GM12878 (cell line): Measurements from ENCODE around the gene SYTL4. TPM values are rescaled to one million over a fixed set of nuclear protein-coding genes. Genes with fewer than 3 reads are reported as not detected.

ENCODE experiments used
- ATAC-seq: fragments of 200-7000 bp; cut with Tn5 transposase; 3 replicates; pipeline ENCODE4 v1.9.1; 2020; ENCODE audit warnings: mild to moderate bottlenecking, moderate library complexity
- BruUV-seq: library from RNA; stranded (reverse); fragments of 400-500 nt; replicated peaks from 2 replicates; lab custom pipeline; 2021; lab: Mats Ljungman, UMichigan
- CTCF ChIA-PET: fragments of 300-600 bp; sonication (Branson Sonifier 250); formaldehyde crosslinking; extraction: SDS; loops from one replicate; lab custom pipeline; 2021; ENCODE audit warnings: inconsistent platforms; lab: Yijun Ruan, JAX
- POLR2A ChIA-PET: fragments of 350-600 bp; formaldehyde crosslinking; extraction: SDS; loops from one replicate; lab custom pipeline; 2021; ENCODE audit warnings: inconsistent platforms; lab: Charles Lee
- RAD21 ChIA-PET: fragments of 300-600 bp; sonication (Branson Sonifier 250); formaldehyde crosslinking; loops from one replicate; lab custom pipeline; 2023; ENCODE audit warnings: antibody characterized with exemption; ENCODE audit not compliant: unreplicated experiment; lab: Charles Lee
- SMC1A ChIA-PET: fragments of 300-600 bp; sonication (Branson Sonifier 250); formaldehyde crosslinking; loops from one replicate; lab custom pipeline; 2023; ENCODE audit not compliant: unreplicated experiment, uncharacterized antibody; lab: Charles Lee
- DNase-seq: peaks from one replicate; pipeline ENCODE4 v3.0.0-alpha.2; 2011; ENCODE audit warnings: low read depth, low spot score
- FAIRE-seq: peaks from 3 replicates; lab custom pipeline; 2011; peaks lifted over from hg19 to GRCh38; lab: Jason Lieb, UNC
- H2AFZ ChIP-seq: 2 replicates; pipeline ENCODE4 v1.6.0; 2011; ENCODE audit warnings: low read depth, low read length, control low read depth; ENCODE audit not compliant: control insufficient read depth
- H3K27ac ChIP-seq: 2 replicates; pipeline ENCODE4 v1.5.1; 2011; ENCODE audit warnings: control low read depth; ENCODE audit not compliant: control insufficient read depth, insufficient read depth
- H3K27me3 ChIP-seq, 2 experiments: replicated peaks in 1 of 2; 2 replicates each; pipeline versions ENCODE4 v1.6.0 to v1.6.1; 2011; ENCODE audit warnings: low read length in 1 of 2; ENCODE audit not compliant: control insufficient read depth in 2 of 2, insufficient read depth in 2 of 2
- H3K36me3 ChIP-seq, 2 experiments: 2 replicates each; pipeline ENCODE4 v1.5.1; 2011; ENCODE audit warnings: low read length in 1 of 2; ENCODE audit not compliant: control insufficient read depth in 2 of 2, insufficient read depth in 2 of 2
- H3K4me1 ChIP-seq: 2 replicates; pipeline ENCODE4 v1.6.1; 2011; ENCODE audit warnings: mild to moderate bottlenecking, low read length, moderate library complexity, mixed read lengths; ENCODE audit not compliant: control insufficient read depth, insufficient read depth
- H3K4me2 ChIP-seq: 2 replicates; pipeline ENCODE4 v1.6.0; 2011; ENCODE audit warnings: control low read depth; ENCODE audit not compliant: control insufficient read depth, insufficient read depth
- H3K4me3 ChIP-seq: fragments of 200-600 bp; sonication (generic); 2 replicates; pipeline ENCODE4 v1.5.1; 2016
- H3K79me2 ChIP-seq: 2 replicates; pipeline ENCODE4 v1.6.0; 2011; ENCODE audit warnings: low read length; ENCODE audit not compliant: control insufficient read depth, insufficient read depth
- H3K9ac ChIP-seq: 2 replicates; pipeline ENCODE4 v1.8.0; 2011; ENCODE audit warnings: low read length, control low read depth, mixed read lengths; ENCODE audit not compliant: control insufficient read depth, insufficient read depth
- H3K9me3 ChIP-seq: replicated peaks from 3 replicates; pipeline ENCODE4 v1.5.1; 2011; ENCODE audit warnings: mild to moderate bottlenecking, low read length; ENCODE audit not compliant: control insufficient read depth, insufficient read depth
- H4K20me1 ChIP-seq: 2 replicates; pipeline ENCODE4 v1.6.0; 2011; ENCODE audit not compliant: control insufficient read depth, insufficient read depth
- ATF2 ChIP-seq: IDR thresholded peaks from 2 replicates; pipeline ENCODE4 v1.6.1; 2012; ENCODE audit warnings: low read length, inconsistent platforms
- CBX3 ChIP-seq: fragments of 200-600 bp; sonication (generic); IDR thresholded peaks from 2 replicates; pipeline ENCODE4 v1.6.1; 2016; ENCODE audit warnings: low read depth, borderline replicate concordance
- ELK1 ChIP-seq: IDR thresholded peaks from 2 replicates; pipeline ENCODE4 v1.6.1; 2012; ENCODE audit warnings: low read depth, low read length, improper control_type of control experiment
- KAT2A ChIP-seq: conservative IDR thresholded peaks from 2 replicates; pipeline ENCODE4 v1.6.1; 2011; ENCODE audit warnings: low read depth, low read length; ENCODE audit not compliant: control insufficient read depth
- MAX ChIP-seq: IDR thresholded peaks from 2 replicates; pipeline ENCODE4 v1.6.1; 2012; ENCODE audit warnings: low read depth, low read length, improper control_type of control experiment
- MYC ChIP-seq: IDR thresholded peaks from 2 replicates; pipeline ENCODE4 v1.6.1; 2011; ENCODE audit warnings: mild to moderate bottlenecking, low read length, moderate library complexity, inconsistent platforms; ENCODE audit not compliant: insufficient read depth, insufficient replicate concordance, insufficient read length, severe bottlenecking
- RAD21 ChIP-seq: IDR thresholded peaks from 2 replicates; pipeline ENCODE4 v1.6.1; 2011; ENCODE audit warnings: mild to moderate bottlenecking, low read depth, low read length, moderate library complexity; ENCODE audit not compliant: insufficient read depth
- RBBP5 ChIP-seq: fragments of 200-600 bp; sonication (generic); conservative IDR thresholded peaks from 2 replicates; pipeline ENCODE4 v1.6.1; 2016
- SP1 ChIP-seq: IDR thresholded peaks from one replicate; pipeline ENCODE4 v1.6.1; 2011; ENCODE audit warnings: low read depth, low read length
- SRF ChIP-seq, 2 experiments: IDR thresholded peaks; 2 replicates each; pipeline ENCODE4 v1.6.1; 2011; ENCODE audit warnings: low read depth in 2 of 2, low read length in 2 of 2, mild to moderate bottlenecking in 1 of 2, moderate library complexity in 1 of 2
- SUZ12 ChIP-seq: fragments of 200-600 bp; sonication (generic); IDR thresholded peaks from one replicate; pipeline ENCODE4 v1.6.1; 2018; ENCODE audit warnings: antibody characterized with exemption, mild to moderate bottlenecking; ENCODE audit not compliant: unreplicated experiment
- YBX1 ChIP-seq: fragments of 450-650 bp; IDR thresholded peaks from 2 replicates; pipeline ENCODE4 v1.6.1; 2016; ENCODE audit warnings: antibody characterized with exemption
- ZNF384 ChIP-seq: IDR thresholded peaks from 2 replicates; pipeline ENCODE4 v1.6.1; 2012; ENCODE audit warnings: low read depth, mild to moderate bottlenecking, low read length, improper control_type of control experiment, borderline replicate concordance
- WGBS: methylation state at CpG from one replicate; pipeline ENCODE4 v1.1.6; 2016; ENCODE audit warnings: low lambda C conversion rate; ENCODE audit not compliant: insufficient replicate concordance, insufficient coverage; ENCODE audit errors: missing lambda C conversion rate; 5-methylcytosine and 5-hydroxymethylcytosine counted together
- in situ Hi-C: fragments of 300-500 bp; cut with MboI; formaldehyde crosslinking; loops from 9 replicates; pipeline ENCODE4 v1.14.3; 2018; ENCODE audit warnings: mixed read lengths
- intact Hi-C: fragments of 100-400 bp; cut with micrococcal nuclease; formaldehyde crosslinking; loops from one replicate; pipeline ENCODE4 v1.14.2; 2022; ENCODE audit not compliant: unreplicated experiment
- polyA plus RNA-seq, 11 experiments: library from polyadenylated mRNA; depleted of rRNA in 4 of 11; unstranded in 6 of 11; stranded (reverse) in 5 of 11; fragments of >200 nt; fragmentation: Nextera tagmentation in 4 of 11; fragmentation: Illumina TruSeq in 1 of 11; extraction: Ambion mirVana in 4 of 11; extraction: Trizol in 1 of 11; gene quantifications; 1 replicate in 1 of 11; 2 replicates in 10 of 11; pipeline versions ENCODE4 v1.2.1 to v1.2.3, GENCODE V29; 2011 to 2016; ENCODE audit warnings: inconsistent platforms in 2 of 11, missing spikeins in 2 of 11, low read depth in 1 of 11
- total RNA-seq, 4 experiments: library from RNA; depleted of rRNA in 3 of 4; stranded (reverse); fragments of >200 nt in 3 of 4; fragmentation: Illumina TruSeq in 1 of 4; extraction: Trizol in 1 of 4; gene quantifications; 2 replicates each; pipeline versions ENCODE4 v1.2.1 to v1.2.3, GENCODE V29; 2013 to 2021

The SYTL4 gene
- total and polyA plus RNA-seq, 10 of the 15 experiments (the other 5 are each of a cell fraction or from before 2014, with no cell fraction given), result 0.07 to 0.74 (median 0.19) TPM; not detected in 2

GRCh38 chrX:100748108-100748507, 16.2 kb upstream of the SYTL4 start:
- Histone ChIP-seq H3K36me3 (no peaks in the 10 kb centered on the region), H3K4me2 (no peak overlapping the region)
- RAD21 ChIA-PET, result no interaction called here
- TF ChIP-seq CBX3 (no peak), RBBP5 (no peak), SRF (IDR thresholded peaks at IDR 0.05; ENCODE audit: low read depth in 2 of 2, low read length in 2 of 2) (no peak), ZNF384 (no peak)
- TF ChIP-seq, all 136 proteins: peak for 0
- Histone ChIP-seq H3K4me3 (no peak overlapping the region), H4K20me1 (no peaks in the 10 kb centered on the region), H3K27me3 (no peaks in the 10 kb centered on the region), H3K79me2 (no peaks in the 10 kb centered on the region), H3K9me3 (no peaks in the 10 kb centered on the region), H3K9ac (no peak overlapping the region), H3K27ac (no peak overlapping the region), H3K4me1 (no peaks in the 10 kb centered on the region), H2AFZ (no peak overlapping the region)
- intact Hi-C loops, result no loop called here
- POLR2A ChIA-PET, result no interaction called here
- SMC1A ChIA-PET, result no interaction called here
- in situ Hi-C loops, result no loop called here
- CTCF ChIA-PET, result no interaction called here
- WGBS, result 15% methylated on average over 2 of the region's 2 CpGs
- BruUV-seq, result no TSS peak
- ATAC-seq, result no peak
- no peak for DNase-seq
- FAIRE-seq, result no peak

GRCh38 chrX:100747703-100748102, 15.8 kb upstream of the SYTL4 start:
- SMC1A ChIA-PET, result no interaction called here
- no peaks in the 10 kb centered on the region for H4K20me1 ChIP-seq
- no peak overlapping the region for H2AFZ ChIP-seq
- no peak overlapping the region for H3K9ac ChIP-seq
- no peak overlapping the region for H3K4me2 ChIP-seq
- no peaks in the 10 kb centered on the region for H3K79me2 ChIP-seq
- FAIRE-seq (no peak), DNase-seq (no peak), ATAC-seq (no peak)
- H3K4me1 ChIP-seq, result no peaks in the 10 kb centered on the region
- no TSS peak for BruUV-seq
- no peaks in the 10 kb centered on the region for H3K27me3 ChIP-seq
- no peaks in the 10 kb centered on the region for H3K9me3 ChIP-seq
- POLR2A ChIA-PET, result no interaction called here
- no peaks in the 10 kb centered on the region for H3K36me3 ChIP-seq
- 25% methylated on average over 2 of the region's 2 CpGs for WGBS
- RAD21 ChIA-PET, result no interaction called here
- CTCF ChIA-PET, result no interaction called here
- no peak overlapping the region for H3K27ac ChIP-seq
- in situ Hi-C loops, result no loop called here
- no peak overlapping the region for H3K4me3 ChIP-seq
- intact Hi-C loops, result no loop called here
- TF ChIP-seq MYC (no peak), ATF2 (no peak), MAX (no peak), KAT2A (no peak), RAD21 (no peak), SP1 (no peak), YBX1 (no peak), RBBP5 (no peak), SUZ12 (no peak), ELK1 (no peak)
